Measurements from ENCODE around the gene INSRR.

INSRR gene

DNA sequence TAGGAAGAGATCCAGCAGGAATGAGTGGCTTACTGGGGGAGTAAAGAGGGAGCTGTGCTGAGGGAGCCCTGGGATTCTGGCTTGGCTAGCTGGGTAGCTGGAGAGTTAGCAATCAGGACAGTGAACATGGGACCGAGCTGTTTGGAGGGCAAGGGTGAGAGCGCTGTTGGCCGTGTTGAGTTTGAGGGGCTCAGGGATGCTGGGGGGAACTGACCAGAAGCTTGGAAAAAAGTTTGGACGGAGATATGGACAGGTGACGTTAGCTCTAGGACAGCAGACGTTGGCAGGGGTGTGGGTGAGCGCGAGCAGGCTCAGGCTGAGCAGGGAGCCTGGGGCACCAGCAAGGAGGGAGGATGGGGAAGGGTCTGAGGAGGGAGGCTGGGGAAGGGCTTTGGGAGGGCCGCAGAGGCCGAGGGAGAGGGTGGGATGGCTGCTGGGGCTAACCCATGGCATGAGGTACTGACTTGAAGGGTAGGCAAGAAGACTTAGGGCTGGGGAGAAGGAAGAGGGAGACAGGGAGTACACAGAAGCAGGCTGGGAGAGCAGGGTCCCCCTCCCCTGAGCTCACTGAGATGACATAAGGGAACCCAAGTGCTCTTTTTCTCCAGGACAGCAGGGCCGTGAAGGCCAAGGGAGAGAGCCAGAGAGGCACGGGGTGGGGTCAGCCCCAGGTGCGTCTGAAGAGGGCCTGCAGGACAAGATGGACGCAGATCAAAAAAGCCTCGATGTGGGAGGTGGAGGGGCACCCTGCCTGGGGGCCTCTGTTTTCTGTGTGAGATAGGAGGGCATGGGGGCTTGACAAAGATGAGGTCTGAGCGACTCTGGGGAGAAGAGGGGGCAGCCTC lies 50.5 kb downstream of the INSRR start:
- no peak for DNase-seq (ENCODE audit: low read depth in 1 of 2, low spot score in 1 of 2)

DNA sequence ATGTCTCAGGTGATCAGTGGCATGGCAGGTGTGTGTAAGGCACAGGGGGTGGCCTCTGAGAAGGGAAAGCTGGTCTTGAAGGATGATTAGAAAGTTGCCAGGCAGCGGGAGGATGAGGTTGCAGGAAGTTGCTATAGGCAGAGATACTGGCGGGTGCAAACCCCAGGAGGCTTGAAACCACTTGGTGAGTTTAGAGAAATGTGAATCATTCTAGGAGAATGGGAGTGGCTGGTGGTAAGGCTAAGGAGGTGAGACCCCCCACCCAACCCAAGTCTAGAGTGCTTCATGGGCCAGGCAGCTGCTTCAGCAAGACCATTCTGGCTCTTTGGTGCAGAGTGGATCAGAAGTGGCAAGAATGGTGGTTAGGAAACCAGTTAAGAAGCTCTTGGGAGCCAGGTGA lies 51.3 kb downstream of the INSRR start:
- DNase-seq (ENCODE audit: low read depth in 1 of 2, low spot score in 1 of 2), result no peak

DNA sequence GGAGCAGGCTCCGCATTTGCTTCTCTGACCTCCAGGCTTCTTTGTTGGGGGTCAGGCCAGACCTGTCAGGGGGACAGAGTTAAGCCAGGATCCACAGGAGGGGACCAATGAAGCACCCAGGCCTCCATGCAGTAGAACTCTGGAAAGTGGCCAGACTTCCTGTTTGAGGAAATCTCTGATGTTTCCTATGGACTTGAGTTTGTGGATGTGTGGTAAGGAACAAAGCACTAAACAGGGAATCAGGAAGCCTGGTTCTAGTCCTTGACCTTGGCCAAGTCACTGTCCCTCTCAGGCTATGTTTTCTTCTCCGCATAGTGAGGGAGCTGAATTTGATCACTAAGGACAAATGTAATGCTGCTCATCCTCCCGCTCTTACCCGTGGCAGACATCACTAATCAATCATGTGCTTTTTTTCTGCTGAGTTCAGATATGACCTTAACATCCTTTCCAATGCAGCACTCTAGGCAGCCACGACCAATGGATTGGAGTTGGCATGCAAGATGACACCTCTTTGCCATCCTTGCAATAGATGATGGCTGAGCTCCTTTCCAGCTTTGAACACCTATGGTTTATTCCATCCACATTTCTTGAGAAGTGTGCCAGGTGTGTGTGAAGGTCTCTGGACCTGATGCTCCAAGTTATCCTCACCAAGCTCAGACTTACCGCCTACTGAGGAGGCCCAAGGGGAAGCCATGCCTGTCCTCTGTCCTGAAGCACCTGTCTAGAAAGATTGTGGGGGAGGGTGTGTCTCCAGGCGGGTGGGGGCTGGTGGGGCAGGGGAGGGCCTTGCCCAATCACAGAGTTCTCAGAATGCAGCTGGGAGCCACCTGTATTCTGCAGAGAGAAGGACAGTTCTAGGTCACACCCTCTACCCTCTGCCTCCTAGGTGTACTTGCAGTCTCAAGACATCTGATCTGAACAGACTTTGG lies 52.1 kb downstream of the INSRR start:
- no peak for DNase-seq (ENCODE audit: low read depth in 1 of 2, low spot score in 1 of 2)

DNA sequence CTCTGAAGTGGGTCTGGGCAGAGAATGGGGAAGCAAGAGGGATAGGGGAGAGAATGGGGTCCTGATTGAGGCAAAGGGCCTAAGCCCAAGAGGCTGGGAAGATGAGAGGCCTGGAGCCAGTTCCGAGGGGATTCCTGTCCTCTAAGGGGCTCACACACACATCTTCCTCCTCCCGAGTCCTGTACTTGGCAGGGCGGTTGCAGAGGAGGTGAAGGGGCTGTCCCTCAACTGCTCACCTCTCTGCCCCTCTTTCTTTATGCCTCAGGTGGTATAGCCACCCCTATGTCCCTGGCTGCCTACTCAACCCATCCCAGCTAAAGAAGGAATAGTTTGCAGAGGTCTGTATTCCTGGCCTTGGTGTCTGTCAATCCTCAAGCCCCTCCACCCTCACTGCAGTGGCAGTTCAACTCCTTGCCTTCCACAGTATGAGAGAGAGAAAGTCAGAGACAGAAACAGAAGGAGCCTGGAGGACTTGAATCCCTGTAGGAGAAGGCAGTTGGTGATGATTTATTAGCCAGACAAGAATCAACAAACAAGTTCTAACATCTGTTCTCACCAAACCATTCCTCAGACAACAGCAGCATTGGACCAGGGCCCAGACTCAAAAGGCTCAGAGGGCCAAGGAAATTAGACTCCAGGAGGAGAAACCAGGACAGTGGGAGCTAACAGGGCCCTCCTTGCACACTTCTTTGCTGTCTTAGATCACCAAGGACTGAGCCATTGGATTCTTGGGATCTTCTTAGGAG lies 53.0 kb downstream of the INSRR start:
- no peak for DNase-seq (ENCODE audit: low read depth in 1 of 2, low spot score in 1 of 2)

DNA sequence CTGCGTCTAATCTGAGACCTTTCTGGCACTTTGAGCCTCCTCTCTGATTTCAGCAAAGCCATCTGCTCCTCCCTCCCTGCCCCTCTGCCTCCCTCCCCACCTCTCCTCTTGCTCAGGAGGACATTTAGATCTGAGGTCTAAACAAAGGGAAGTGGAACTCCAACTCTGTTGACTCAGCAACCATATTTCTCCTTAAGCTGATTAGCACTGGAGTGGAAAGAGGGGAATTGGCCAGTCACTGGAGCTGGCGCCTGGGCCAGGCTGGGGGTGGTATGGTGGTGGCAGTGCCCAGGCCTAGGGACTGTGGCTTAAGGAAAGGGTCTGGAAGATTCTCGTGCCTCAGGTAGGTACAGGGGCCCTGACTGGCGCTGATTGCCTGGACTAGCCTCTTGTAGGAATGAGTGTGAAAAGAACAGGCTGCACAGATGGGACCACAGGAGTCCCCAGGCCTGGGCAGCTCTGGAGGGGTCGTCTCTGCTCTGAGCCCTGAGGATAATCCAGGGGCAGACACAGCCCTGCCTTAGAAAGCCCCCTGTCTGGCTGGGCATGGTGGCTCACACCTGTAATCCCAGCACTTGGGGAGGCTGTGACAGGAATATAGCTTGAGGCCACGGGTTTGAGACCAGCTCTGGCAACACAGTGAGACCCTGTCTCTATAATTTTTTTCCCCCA lies 54.2 kb downstream of the INSRR start:
- no peak for DNase-seq (ENCODE audit: low read depth in 1 of 2, low spot score in 1 of 2)

GRCh38 chr1:156804026-156804425 lies 54.9 kb downstream of the INSRR start:
- DNase-seq (ENCODE audit: low read depth in 1 of 2, low spot score in 1 of 2), result no peak

DNA sequence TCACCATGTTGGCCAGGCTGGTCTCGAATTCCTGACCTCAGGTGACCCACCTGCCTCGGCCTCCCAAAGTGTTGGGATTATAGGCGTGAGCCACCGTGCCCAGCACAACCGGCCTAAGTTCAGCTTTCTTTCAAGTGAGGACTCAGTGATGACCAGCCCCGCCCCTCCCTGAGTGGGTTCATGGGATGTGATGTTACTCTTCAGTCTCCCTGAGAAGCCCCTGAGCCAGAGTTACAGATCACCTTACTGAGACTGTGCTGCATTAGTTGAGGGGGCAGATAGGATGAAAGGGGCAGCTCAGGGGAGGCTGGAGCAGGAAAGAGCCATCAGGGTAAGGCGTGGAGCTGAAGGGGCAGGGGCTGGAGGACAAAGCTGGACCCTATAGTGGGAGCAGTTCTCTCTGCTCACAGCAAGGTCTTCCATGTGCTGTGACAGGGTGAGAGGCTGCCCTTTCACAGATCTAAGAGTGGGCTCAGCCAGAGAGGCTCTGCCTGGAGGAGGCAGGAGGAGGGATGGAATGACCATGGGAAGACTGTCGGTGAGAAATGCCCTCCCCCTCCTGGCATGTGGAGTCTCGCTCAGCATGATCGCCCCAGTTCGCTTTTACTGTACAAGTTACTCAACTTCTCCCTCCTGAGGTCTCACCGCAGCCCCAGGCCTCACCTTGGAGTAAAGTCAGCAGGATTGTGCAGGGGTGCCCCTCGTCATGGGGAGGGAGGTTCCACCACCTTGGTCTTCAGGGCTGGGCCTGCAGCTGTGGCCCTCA lies 55.6 kb downstream of the INSRR start:
- no peak for DNase-seq (ENCODE audit: low read depth in 1 of 2, low spot score in 1 of 2)

DNA sequence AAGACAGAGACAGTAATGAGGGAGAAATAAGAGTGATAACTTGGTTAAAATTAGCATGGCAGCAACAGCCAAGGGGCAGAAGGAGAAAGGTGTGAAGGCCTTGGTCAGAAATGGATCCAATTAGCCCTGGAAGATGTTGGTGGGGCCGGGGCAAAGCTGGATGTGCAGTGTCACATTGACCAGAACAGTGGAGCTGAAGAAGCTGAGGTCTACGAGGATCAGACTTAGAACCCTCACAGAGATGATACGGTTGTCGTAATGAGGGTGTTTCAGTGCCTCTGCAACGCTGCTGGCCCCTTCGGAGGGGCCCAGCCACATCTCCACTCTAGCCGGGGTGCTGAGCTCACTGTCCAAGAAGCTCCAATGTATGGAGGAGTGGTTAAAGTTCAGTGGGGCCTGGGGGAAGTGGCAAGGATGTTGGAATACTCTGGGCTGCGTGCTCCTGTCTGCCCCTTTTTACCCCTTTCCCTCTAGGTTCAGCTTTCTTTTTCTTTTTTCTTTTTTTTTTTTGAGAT lies 56.4 kb downstream of the INSRR start:
- DNase-seq (ENCODE audit: low read depth in 1 of 2, low spot score in 1 of 2), result no peak

DNA sequence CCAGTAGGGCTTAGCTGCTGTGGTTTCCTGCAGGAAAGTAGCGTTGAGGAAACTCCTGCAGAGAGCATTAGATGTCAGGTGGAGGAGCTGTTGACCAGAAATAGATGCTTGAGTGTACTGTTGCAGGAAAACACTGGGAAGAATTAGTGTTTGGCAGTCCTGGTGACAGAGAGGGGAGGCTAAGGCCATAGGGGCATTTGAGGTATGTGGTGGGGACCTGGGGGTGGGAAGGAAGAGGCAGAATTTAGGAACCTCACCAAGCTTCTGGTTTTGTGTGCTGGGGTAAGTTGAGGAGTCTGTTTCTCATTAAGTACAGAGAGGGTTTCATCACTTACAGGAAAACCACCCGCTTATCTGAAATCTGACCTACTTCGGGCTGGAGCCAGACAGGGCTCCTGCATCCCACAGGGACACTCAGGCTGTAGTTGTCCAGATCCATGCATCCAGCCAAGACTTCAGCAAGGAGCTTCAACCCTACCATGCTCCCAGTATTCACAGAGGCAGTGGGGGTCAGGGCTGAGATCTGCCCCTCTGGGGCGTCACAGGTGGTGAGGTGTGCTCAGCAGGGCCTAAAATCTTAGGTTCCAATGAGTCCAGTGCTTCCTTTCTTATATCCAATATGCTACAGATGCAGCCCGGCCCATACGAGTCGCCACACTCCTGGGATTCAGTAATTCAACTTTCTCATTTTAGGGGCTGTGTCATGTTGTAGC lies 57.4 kb downstream of the INSRR start:
- no peak for DNase-seq (ENCODE audit: low read depth in 1 of 2, low spot score in 1 of 2)

DNA sequence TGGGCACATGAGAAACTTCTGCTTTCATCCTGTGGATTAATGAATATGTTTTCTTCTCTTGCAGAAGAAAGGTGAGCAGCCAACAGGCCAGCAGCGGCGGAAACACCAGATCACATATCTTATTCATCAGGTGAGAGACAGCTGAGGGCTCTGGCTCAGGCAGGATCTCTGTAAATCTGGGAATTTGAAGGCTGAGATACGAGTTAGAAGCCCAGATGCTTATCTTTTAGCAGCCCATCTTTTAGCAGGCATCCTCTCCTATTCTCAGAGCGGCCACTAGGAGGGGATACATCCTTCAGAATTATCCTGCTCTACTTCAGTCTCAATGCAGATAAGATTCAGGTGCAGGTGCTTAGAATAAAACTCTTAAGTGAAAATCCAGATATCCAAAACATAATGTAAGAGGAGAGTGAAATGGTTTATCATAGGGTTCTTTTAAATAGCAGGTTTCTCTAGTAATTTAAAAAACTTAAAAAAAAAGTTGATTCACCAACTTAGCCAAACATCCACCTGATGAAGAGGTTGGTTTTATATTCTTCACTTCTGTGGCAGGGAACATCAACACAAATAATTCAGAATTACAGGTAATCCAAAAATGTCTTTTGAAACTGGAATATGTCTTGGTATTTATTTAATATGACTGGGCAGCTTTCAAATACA lies 61.6 kb downstream of the INSRR start:
- DNase-seq (ENCODE audit: low read depth in 1 of 2, low spot score in 1 of 2), result no peak

DNA sequence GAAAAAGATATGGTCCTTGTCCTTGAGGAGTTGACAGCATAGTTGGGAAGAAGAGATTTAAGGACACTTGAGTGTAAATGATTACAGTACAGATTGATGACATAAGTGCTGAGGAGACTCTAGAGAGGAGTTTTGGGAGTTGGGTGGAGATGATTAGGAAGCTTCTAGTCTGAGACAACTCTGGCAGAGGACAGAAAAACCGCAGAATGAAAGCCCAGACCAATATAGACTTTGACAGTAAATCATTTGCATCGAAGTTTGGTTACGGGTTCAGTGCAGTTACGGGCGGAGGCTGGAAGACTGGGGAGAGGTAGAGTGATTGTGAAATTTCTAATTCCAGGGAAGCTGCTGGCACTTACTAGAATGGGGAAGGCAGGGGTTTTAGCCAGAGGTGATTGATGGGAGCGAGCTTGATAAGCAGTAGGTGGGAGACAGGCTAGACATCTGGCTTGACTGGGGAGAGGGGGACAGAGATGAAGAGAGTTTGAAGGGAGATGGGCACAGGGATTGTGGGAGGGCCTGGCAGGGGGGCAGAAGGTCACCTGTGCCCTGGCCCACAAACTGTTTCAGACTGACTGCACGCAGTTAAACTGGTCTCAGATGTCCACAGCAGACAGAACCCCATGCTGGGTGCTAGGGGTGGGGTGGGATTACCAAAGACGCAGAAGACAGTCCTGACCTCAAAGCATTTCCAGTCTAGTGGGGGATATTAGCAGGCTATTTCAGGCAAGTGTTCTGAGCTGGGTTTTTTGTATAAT lies 62.4 kb downstream of the INSRR start:
- DNase-seq (ENCODE audit: low read depth in 1 of 2, low spot score in 1 of 2), result no peak

GRCh38 chr1:156795787-156796186 lies 63.1 kb downstream of the INSRR start:
- no peak for DNase-seq (ENCODE audit: low read depth in 1 of 2, low spot score in 1 of 2)

DNA sequence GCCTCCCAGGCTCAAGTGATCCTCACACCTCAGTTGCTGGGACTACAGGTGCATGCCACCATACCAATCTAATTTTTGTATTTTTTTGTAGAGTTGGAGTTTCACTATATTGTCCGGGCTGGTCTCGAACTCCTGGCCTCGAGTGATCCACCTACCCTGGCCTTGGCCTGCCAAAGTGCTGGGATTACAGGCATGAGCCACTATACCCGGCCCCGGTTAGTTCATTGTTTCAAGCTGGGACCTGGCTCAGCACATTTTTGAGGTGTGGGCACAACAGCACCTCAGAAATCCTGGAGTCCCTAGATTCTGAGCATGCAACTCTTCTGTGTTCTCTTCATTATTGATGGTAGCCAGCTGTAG lies 63.6 kb downstream of the INSRR start:
- no peak for DNase-seq (ENCODE audit: low read depth in 1 of 2, low spot score in 1 of 2)

GRCh38 chr1:156794506-156795373 lies 64.2 kb downstream of the INSRR start:
- DNase-seq (ENCODE audit: low read depth in 1 of 2, low spot score in 1 of 2), result no peak

Measured in activated CD4-positive, alpha-beta T cell treated with anti-CD3 and anti-CD28 coated beads, Interleukin-2, amount 50 U/mL, for 24 hours (primary cell).